Left lung (tissue), 10 donors: Measurements from ENCODE around the gene CABLES2. TPM values are rescaled to one million over a fixed set of nuclear protein-coding genes. Genes with fewer than 3 reads are reported as not detected.

Experiments used
- ATAC-seq: fragments of 200-7000 bp; cut with Tn5 transposase; one replicate; pipeline ENCODE4 v1.9.1; 2020; ENCODE audit warnings: moderate library complexity
- DNase-seq, 4 donors: peaks; one replicate each; pipeline ENCODE4 v3.0.0-alpha.2; 2013 to 2020
- H3K27ac ChIP-seq, 2 donors: fragments of 200-600 bp; sonication (generic) in 1 of 2; one replicate each; pipeline versions ENCODE4 v1.5.0 to v1.8.0; 2020 to 2021
- H3K27me3 ChIP-seq, 2 donors: fragments of 200-600 bp; sonication (generic) in 1 of 2; one replicate each; pipeline versions ENCODE4 v1.5.0 to v1.8.0; 2020 to 2021
- H3K36me3 ChIP-seq, 2 donors: fragments of 200-600 bp; sonication (generic) in 1 of 2; one replicate each; pipeline versions ENCODE4 v1.5.0 to v1.8.0; 2020 to 2021
- H3K4me1 ChIP-seq, 2 donors: fragments of 200-600 bp; one replicate each; pipeline ENCODE4 v1.8.0; 2021
- H3K4me3 ChIP-seq, 2 donors: fragments of 200-600 bp; sonication (generic) in 1 of 2; one replicate each; pipeline versions ENCODE4 v1.5.0 to v1.8.0; 2020 to 2021; ENCODE audit warnings: mild to moderate bottlenecking in 1 of 2
- H3K9me3 ChIP-seq, 2 donors: fragments of 200-600 bp; sonication (generic) in 1 of 2; one replicate each; pipeline versions ENCODE4 v1.5.0 to v1.8.0; 2020 to 2021
- CTCF ChIP-seq, 2 donors: fragments of 200-600 bp; sonication (generic) in 1 of 2; IDR thresholded peaks; one replicate each; pipeline versions ENCODE4 v1.5.0 to v1.8.0; 2021; ENCODE audit warnings: antibody characterized with exemption in 2 of 2
- intact Hi-C, 2 donors: fragments of 100-400 bp; cut with DNase I; formaldehyde crosslinking; loops; one replicate each; pipeline versions ENCODE4 v1.11.2 to v1.14.2; 2022
- polyA plus RNA-seq, 6 donors: library from polyadenylated mRNA; unstranded; fragments of 120-200 nt; gene quantifications; one replicate each; pipeline ENCODE4 v1.2.1, GENCODE V29; 2013; ENCODE audit not compliant: insufficient read length in 6 of 6
- total RNA-seq, 2 donors: library from RNA; stranded (reverse); fragmentation: NEBNext Ultra II Directional; extraction: Animal tissue kit (Norgen Biotek cat#: 25700); gene quantifications; one replicate each; pipeline ENCODE4 v1.2.1, GENCODE V29; 2021
- donor health status: DM: no; HTN: yes; CAD: no.
- donor health status: DM: no; HTN: no; CAD: no.

The CABLES2 gene
- total and polyA plus RNA-seq, 8 donors: 4.1 to 16.7 (median 13.2) TPM

GRCh38 chr20:62347151-62347404 is 60.0 kb downstream of the CABLES2 start:
- DNase-seq: no peak
- H3K9me3 ChIP-seq: no peaks in the 10 kb centered on the region
- no peak overlapping the region for H3K27ac ChIP-seq
- H3K4me1 ChIP-seq: peaks cover 0 to 7% of the 10 kb centered on the region in 2 donors
- no peak overlapping the region for H3K4me3 ChIP-seq
- no peak for TF ChIP-seq CTCF (IDR thresholded peaks at IDR 0.05)
- ATAC-seq: no peak
- intact Hi-C loops: no loop called here
- H3K36me3 ChIP-seq: peaks cover 0 to 62% of the 10 kb centered on the region in 2 donors
- no peaks in the 10 kb centered on the region for H3K27me3 ChIP-seq

- H3K27ac ChIP-seq: no peak overlapping the region
- no peak for TF ChIP-seq CTCF (IDR thresholded peaks at IDR 0.05)
- intact Hi-C loops: no loop called here
- H3K9me3 ChIP-seq: no peaks in the 10 kb centered on the region
- H3K4me3 ChIP-seq: no peak overlapping the region
- peaks cover 0 to 7% of the 10 kb centered on the region in 2 donors for H3K4me1 ChIP-seq
- DNase-seq (peak in 1 of 4 donors; percentile 70), ATAC-seq (no peak)
- H3K27me3 ChIP-seq: no peaks in the 10 kb centered on the region
- peaks cover 0 to 60% of the 10 kb centered on the region in 2 donors for H3K36me3 ChIP-seq
Measured at GRCh38 chr20:62346398-62347150, 60.5 kb downstream of the CABLES2 start.

- intact Hi-C loops: no loop called here
- no peaks in the 10 kb centered on the region for H3K9me3 ChIP-seq
- peaks cover 0 to 57% of the 10 kb centered on the region in 2 donors for H3K36me3 ChIP-seq
- no peaks in the 10 kb centered on the region for H3K27me3 ChIP-seq
- no peak overlapping the region for H3K4me3 ChIP-seq
- no peak for TF ChIP-seq CTCF (IDR thresholded peaks at IDR 0.05)
- DNase-seq: peak in 1 of 4 donors; percentile 76
- no peak for ATAC-seq
- H3K4me1 ChIP-seq: peaks cover 0 to 5% of the 10 kb centered on the region in 2 donors
- H3K27ac ChIP-seq: no peak overlapping the region
Measured at GRCh38 chr20:62345681-62346370, 61.3 kb downstream of the CABLES2 start.

GRCh38 chr20:62344782-62345181 is 62.3 kb downstream of the CABLES2 start:
- Histone ChIP-seq H3K4me3 (no peak overlapping the region), H3K4me1 (no peaks in the 10 kb centered on the region), H3K27ac (no peak overlapping the region), H3K27me3 (no peaks in the 10 kb centered on the region), H3K9me3 (no peaks in the 10 kb centered on the region), H3K36me3 (peaks cover 0 to 61% of the 10 kb centered on the region in 2 donors)
- intact Hi-C loops: no loop called here
- no peak for TF ChIP-seq CTCF (IDR thresholded peaks at IDR 0.05)
- no peak for ATAC-seq
- DNase-seq: peak in 1 of 4 donors; percentile 29

GRCh38 chr20:62344092-62344491 is 63.0 kb downstream of the CABLES2 start:
- Histone ChIP-seq H3K27ac (no peak overlapping the region), H3K4me3 (no peak overlapping the region), H3K27me3 (no peaks in the 10 kb centered on the region), H3K36me3 (peaks cover 0 to 68% of the 10 kb centered on the region in 2 donors), H3K9me3 (no peaks in the 10 kb centered on the region), H3K4me1 (no peaks in the 10 kb centered on the region)
- no peak for ATAC-seq
- no peak for TF ChIP-seq CTCF (IDR thresholded peaks at IDR 0.05)
- intact Hi-C loops: no loop called here
- no peak for DNase-seq
